Calu3 (cell line): ENCODE measurements around the gene MYCT1. TPM values are rescaled to one million over a fixed set of nuclear protein-coding genes. Genes with fewer than 3 reads are reported as not detected.
"Not testable (repeated sequence)": the region's sequence is repeated elsewhere in the genome, so short reads cannot be mapped to it uniquely, and the experiment has no call there.

Source experiments
- BruUV-seq: library from RNA; stranded (reverse); fragments of 400-500 nt; replicated peaks from 2 replicates; lab custom pipeline; 2021; lab: Mats Ljungman, UMichigan
- CTCF ChIA-PET: fragments of 300-600 bp; sonication (Branson Sonifier 250); formaldehyde crosslinking; loops from one replicate; lab custom pipeline; 2022; ENCODE audit warnings: antibody characterized with exemption; lab: Charles Lee
- DNase-seq: peaks from one replicate; pipeline ENCODE4 v3.0.0; 2022
- H3K27ac Mint-ChIP-seq: one replicate; pipeline ENCODE4 v1.8.0; 2022; ENCODE audit warnings: mixed read lengths; ENCODE audit not compliant: unreplicated experiment
- H3K27me3 Mint-ChIP-seq: one replicate; pipeline ENCODE4 v1.8.0; 2022; ENCODE audit warnings: mixed read lengths; ENCODE audit not compliant: unreplicated experiment
- H3K36me3 Mint-ChIP-seq: one replicate; pipeline ENCODE4 v1.8.0; 2022; ENCODE audit warnings: mild to moderate bottlenecking, moderate library complexity, mixed read lengths; ENCODE audit not compliant: insufficient read depth, unreplicated experiment
- H3K4me1 Mint-ChIP-seq: one replicate; pipeline ENCODE4 v1.8.0; 2022; ENCODE audit warnings: mild to moderate bottlenecking, low read depth, mixed read lengths; ENCODE audit not compliant: unreplicated experiment
- H3K4me3 Mint-ChIP-seq: one replicate; pipeline ENCODE4 v1.8.0; 2022; ENCODE audit warnings: mild to moderate bottlenecking, low read depth, moderate library complexity, mixed read lengths; ENCODE audit not compliant: unreplicated experiment
- H3K9me3 Mint-ChIP-seq: one replicate; pipeline ENCODE4 v1.8.0; 2022; ENCODE audit warnings: low read depth, mixed read lengths; ENCODE audit not compliant: unreplicated experiment
- CTCF ChIP-seq: fragments of 200-600 bp; IDR thresholded peaks from one replicate; pipeline ENCODE4 v1.8.0; 2022; ENCODE audit warnings: antibody characterized with exemption; ENCODE audit not compliant: unreplicated experiment
- intact Hi-C: fragments of 100-400 bp; cut with micrococcal nuclease; formaldehyde crosslinking; loops from one replicate; pipeline ENCODE4 v1.10.0; 2022; ENCODE audit not compliant: unreplicated experiment
- total RNA-seq: library from RNA; stranded (reverse); gene quantifications from 2 replicates; pipeline ENCODE4 v1.2.3, GENCODE V29; 2022

Gene MYCT1
- total RNA-seq, 1 experiment from 2014 or later = not detected

GRCh38 chr6:152701863-152702401 lies 4.2 kb downstream of the MYCT1 start:
- CTCF ChIA-PET = no interaction called here

GRCh38 chr6:152703750-152704149 lies 6.1 kb downstream of the MYCT1 start:
- intact Hi-C loops, DNase-seq, H3K9me3 Mint-ChIP-seq, H3K4me1 Mint-ChIP-seq, H3K4me3 Mint-ChIP-seq, H3K36me3 Mint-ChIP-seq, CTCF ChIA-PET, H3K27me3 Mint-ChIP-seq, BruUV-seq, H3K27ac Mint-ChIP-seq: not testable (repeated sequence)

More at GRCh38 chr6:152701863-152702401, 4.2 kb downstream of the MYCT1 start:
- BruUV-seq = no TSS peak
- H3K4me1 Mint-ChIP-seq = no peaks in the 10 kb centered on the region
- no peaks in the 10 kb centered on the region for H3K27me3 Mint-ChIP-seq
- no peak for DNase-seq
- no peak overlapping the region for H3K27ac Mint-ChIP-seq
- no peak for TF ChIP-seq CTCF
- intact Hi-C loops = no loop called here
- H3K36me3 Mint-ChIP-seq = no peaks in the 10 kb centered on the region
- no peak overlapping the region for H3K4me3 Mint-ChIP-seq
- H3K9me3 Mint-ChIP-seq = no peaks in the 10 kb centered on the region

- no peak for TF ChIP-seq CTCF
- Mint-ChIP-seq H3K27ac (no peak overlapping the region), H3K4me3 (no peak overlapping the region), H3K9me3 (no peaks in the 10 kb centered on the region), H3K4me1 (no peaks in the 10 kb centered on the region), H3K36me3 (no peaks in the 10 kb centered on the region), H3K27me3 (no peaks in the 10 kb centered on the region)
- CTCF ChIA-PET = no interaction called here
- intact Hi-C loops = no loop called here
- BruUV-seq = no TSS peak
- DNase-seq = no peak
Observed at GRCh38 chr6:152705327-152705726, 7.6 kb downstream of the MYCT1 start.

- intact Hi-C loops = no loop called here
- Mint-ChIP-seq H3K36me3 (no peaks in the 10 kb centered on the region), H3K9me3 (peaks cover 3% of the 10 kb centered on the region), H3K27me3 (no peaks in the 10 kb centered on the region), H3K27ac (no peak overlapping the region), H3K4me3 (no peak overlapping the region), H3K4me1 (no peaks in the 10 kb centered on the region)
- no TSS peak for BruUV-seq
- DNase-seq = no peak
- CTCF ChIA-PET = no interaction called here
- TF ChIP-seq CTCF = no peak
Observed at GRCh38 chr6:152716322-152716721, 18.6 kb downstream of the MYCT1 start.

GRCh38 chr6:152720974-152721373 lies 23.3 kb downstream of the MYCT1 start:
- Mint-ChIP-seq H3K9me3 (no peaks in the 10 kb centered on the region), H3K4me3 (no peak overlapping the region), H3K27me3 (no peaks in the 10 kb centered on the region), H3K4me1 (no peaks in the 10 kb centered on the region), H3K27ac (no peak overlapping the region), H3K36me3 (no peaks in the 10 kb centered on the region)
- BruUV-seq = no TSS peak
- intact Hi-C loops = no loop called here
- CTCF ChIA-PET = no interaction called here
- DNase-seq = no peak
- no peak for TF ChIP-seq CTCF
